WTC11 (cell line): ENCODE results near the gene HAPSTR1. TPM values are rescaled to one million over a fixed set of nuclear protein-coding genes. Genes with fewer than 3 reads are reported as not detected.

Source experiments
- ATAC-seq: fragments of 200-7000 bp; cut with Tn5 transposase; 2 replicates; pipeline ENCODE4 v1.10.0; 2021; ENCODE audit warnings: mild to moderate bottlenecking, moderate library complexity
- CTCF ChIA-PET: fragments of 300-600 bp; sonication (Branson Sonifier 250); formaldehyde crosslinking; loops from one replicate; lab custom pipeline; 2021; ENCODE audit warnings: antibody characterized with exemption; lab: Charles Lee
- POLR2A ChIA-PET: fragments of 350-600 bp; sonication (Branson Sonifier 250); formaldehyde crosslinking; loops from one replicate; lab custom pipeline; 2021; ENCODE audit warnings: antibody characterized with exemption; lab: Charles Lee
- DNase-seq: peaks from one replicate; pipeline ENCODE4 v3.0.0; 2021; ENCODE audit warnings: low spot score
- H3K27ac Mint-ChIP-seq: 2 replicates; pipeline ENCODE4 v1.8.0; 2021; ENCODE audit warnings: mixed read lengths
- H3K27me3 Mint-ChIP-seq: 2 replicates; pipeline ENCODE4 v1.8.0; 2021; ENCODE audit warnings: low read depth, mild to moderate bottlenecking, moderate library complexity, mixed read lengths
- H3K36me3 Mint-ChIP-seq: 2 replicates; pipeline ENCODE4 v1.8.0; 2021; ENCODE audit warnings: mixed read lengths
- H3K4me1 Mint-ChIP-seq: 2 replicates; pipeline ENCODE4 v1.8.0; 2022; ENCODE audit warnings: mixed read lengths
- H3K4me3 Mint-ChIP-seq: 2 replicates; pipeline ENCODE4 v1.8.0; 2021; ENCODE audit warnings: mild to moderate bottlenecking, moderate library complexity, mixed read lengths
- H3K9me3 Mint-ChIP-seq: 2 replicates; pipeline ENCODE4 v1.8.0; 2021; ENCODE audit warnings: mixed read lengths
- CBFB ChIP-seq: sonication (generic); formaldehyde crosslinking; IDR thresholded peaks from 2 replicates; pipeline ENCODE4 v1.8.1; 2022; ENCODE audit warnings: mild to moderate bottlenecking, low read depth, missing genetic modification reagents
- ELF4 ChIP-seq: sonication (generic); formaldehyde crosslinking; IDR thresholded peaks from 2 replicates; pipeline ENCODE4 v1.8.1; 2022; ENCODE audit warnings: low read depth, mild to moderate bottlenecking, moderate library complexity, missing genetic modification reagents
- FOXP1 ChIP-seq: sonication (generic); formaldehyde crosslinking; IDR thresholded peaks from 2 replicates; pipeline ENCODE4 v1.8.0; 2022; ENCODE audit warnings: missing genetic modification reagents, mild to moderate bottlenecking, moderate library complexity, borderline replicate concordance
- GTF2I ChIP-seq: fragments of 250-450 bp; sonication (Bioruptor Pico); conservative IDR thresholded peaks from 2 replicates; pipeline ENCODE4 v1.4.0; 2021; ENCODE audit warnings: mild to moderate bottlenecking
- MXD4 ChIP-seq: fragments of 250-450 bp; sonication (Bioruptor Pico); IDR thresholded peaks from 2 replicates; pipeline ENCODE4 v1.8.0; 2021; ENCODE audit warnings: mild to moderate bottlenecking, moderate library complexity, borderline replicate concordance
- NFE2L1 ChIP-seq: sonication (generic); formaldehyde crosslinking; IDR thresholded peaks from 2 replicates; pipeline ENCODE4 v1.8.1; 2023; ENCODE audit warnings: missing genetic modification reagents
- NR1H2 ChIP-seq: sonication (generic); formaldehyde crosslinking; IDR thresholded peaks from 2 replicates; pipeline ENCODE4 v1.9.0; 2021; ENCODE audit warnings: mild to moderate bottlenecking, moderate library complexity, missing genetic modification reagents
- SMAD3 ChIP-seq: sonication (generic); formaldehyde crosslinking; IDR thresholded peaks from 2 replicates; pipeline ENCODE4 v1.8.0; 2022; ENCODE audit warnings: missing genetic modification reagents, mild to moderate bottlenecking, borderline replicate concordance
- SMAD4 ChIP-seq: sonication (generic); formaldehyde crosslinking; IDR thresholded peaks from 2 replicates; pipeline ENCODE4 v1.8.0; 2022; ENCODE audit warnings: mild to moderate bottlenecking, missing genetic modification reagents
- STAT6 ChIP-seq: sonication (generic); formaldehyde crosslinking; conservative IDR thresholded peaks from 2 replicates; pipeline ENCODE4 v1.8.1; 2023; ENCODE audit warnings: mild to moderate bottlenecking, low read depth, missing genetic modification reagents, moderate library complexity
- TEAD1 ChIP-seq: sonication (generic); formaldehyde crosslinking; IDR thresholded peaks from 2 replicates; pipeline ENCODE4 v1.8.0; 2022; ENCODE audit warnings: mild to moderate bottlenecking, missing genetic modification reagents
- ZBTB43 ChIP-seq: sonication (generic); formaldehyde crosslinking; IDR thresholded peaks from 2 replicates; pipeline ENCODE4 v1.8.1; 2023; ENCODE audit warnings: mild to moderate bottlenecking, missing genetic modification reagents
- ZNF281 ChIP-seq: sonication (generic); formaldehyde crosslinking; IDR thresholded peaks from 2 replicates; pipeline ENCODE4 v1.8.0; 2023; ENCODE audit warnings: mild to moderate bottlenecking, missing genetic modification reagents
- ZNF512 ChIP-seq: sonication (generic); formaldehyde crosslinking; IDR thresholded peaks from 2 replicates; pipeline ENCODE4 v1.8.1; 2022; ENCODE audit warnings: missing genetic modification reagents, borderline replicate concordance
- ZSCAN18 ChIP-seq: fragments of 250-450 bp; sonication (Bioruptor Pico); IDR thresholded peaks from 2 replicates; pipeline ENCODE4 v2.1.2; 2022; ENCODE audit warnings: mild to moderate bottlenecking, moderate library complexity
- total RNA-seq: library from RNA; stranded (reverse); gene quantifications from 3 replicates; pipeline ENCODE4 v1.2.3, GENCODE V29; 2021

Gene HAPSTR1
- total RNA-seq, 1 experiment from 2014 or later: 54.3 TPM

- TF ChIP-seq GTF2I (CRISPR knock-in tag): no peak
- TF ChIP-seq SMAD4 (CRISPR knock-in tag): no peak
- TF ChIP-seq ELF4 (CRISPR knock-in tag): no peak
Observed at GRCh38 chr16:9055661-9056060, 35.8 kb upstream of the HAPSTR1 start (continued).

GRCh38 chr16:9056061-9056460, 35.4 kb upstream of the HAPSTR1 start:
- H3K27me3 Mint-ChIP-seq: no peaks in the 10 kb centered on the region
- peaks cover 7% of the 10 kb centered on the region; the same call in 1 of the 2 replicates for H3K4me1 Mint-ChIP-seq
- no peak overlapping the region for H3K4me3 Mint-ChIP-seq
- ChIA-PET CTCF (interaction anchor here (1.3 kb wide), 1 partner anchor 43 kb away, joined by 3 read pairs; no protein-coding TSS in a partner anchor), POLR2A (no interaction called here)
- DNase-seq (no peak), ATAC-seq (no peak)
- H3K27ac Mint-ChIP-seq: no peak overlapping the region
- no peak for TF ChIP-seq SMAD3 (CRISPR knock-in tag)
- no peak for TF ChIP-seq MXD4 (CRISPR knock-in tag)
- TF ChIP-seq NFE2L1: no peak
- TF ChIP-seq ZNF512 (CRISPR knock-in tag): no peak
- TF ChIP-seq CBFB (CRISPR knock-in tag): no peak
- no peak for TF ChIP-seq ZBTB43 (CRISPR knock-in tag)
- TF ChIP-seq ZSCAN18 (CRISPR knock-in tag): no peak
- TF ChIP-seq STAT6 (CRISPR knock-in tag): no peak
- TF ChIP-seq NR1H2 (CRISPR knock-in tag): no peak
- no peak for TF ChIP-seq ZNF281
- TF ChIP-seq FOXP1 (CRISPR knock-in tag): no peak
- TF ChIP-seq TEAD1 (CRISPR knock-in tag): no peak
- TF ChIP-seq GTF2I (CRISPR knock-in tag): no peak
- H3K36me3 Mint-ChIP-seq: no peaks in the 10 kb centered on the region
- H3K9me3 Mint-ChIP-seq: peaks cover 3% of the 10 kb centered on the region; the same call in 1 of the 2 replicates
